PC-3 (cell line): ENCODE results near the gene FERMT3. TPM values are rescaled to one million over a fixed set of nuclear protein-coding genes. Genes with fewer than 3 reads are reported as not detected.

Source experiments
- ATAC-seq: fragments of 200-7000 bp; cut with Tn5 transposase; 2 replicates; pipeline ENCODE4 v1.9.1; 2020; ENCODE audit warnings: mild to moderate bottlenecking, moderate library complexity
- BruUV-seq: library from RNA; stranded (reverse); fragments of 400-500 nt; replicated peaks from 2 replicates; lab custom pipeline; 2021; lab: Mats Ljungman, UMichigan
- CTCF ChIA-PET: fragments of 300-600 bp; sonication (Branson Sonifier 250); formaldehyde crosslinking; loops from one replicate; lab custom pipeline; 2022; ENCODE audit warnings: antibody characterized with exemption; lab: Charles Lee
- POLR2A ChIA-PET: fragments of 300-600 bp; sonication (Branson Sonifier 250); formaldehyde crosslinking; loops from one replicate; lab custom pipeline; 2022; ENCODE audit warnings: antibody characterized with exemption; ENCODE audit not compliant: unreplicated experiment; lab: Charles Lee
- DNase-seq: peaks from one replicate; pipeline ENCODE4 v3.0.0-alpha.2; 2015
- H2AFZ ChIP-seq: fragments of 300-600 bp; sonication (generic); 2 replicates; pipeline ENCODE4 v1.6.0; 2016; ENCODE audit warnings: antibody characterized with exemption, low read length
- H3F3A ChIP-seq: fragments of 300-600 bp; sonication (generic); one replicate; pipeline ENCODE4 v1.6.0; 2017; ENCODE audit warnings: antibody characterized with exemption, low read length, control low read depth, mild to moderate bottlenecking; ENCODE audit not compliant: unreplicated experiment
- H3K27ac ChIP-seq: fragments of 300-600 bp; sonication (generic); 2 replicates; pipeline ENCODE4 v1.5.1; 2016; ENCODE audit warnings: mild to moderate bottlenecking, low read length
- H3K27me3 ChIP-seq: fragments of 300-600 bp; sonication (generic); 2 replicates; pipeline ENCODE4 v1.6.1; 2016; ENCODE audit warnings: low read length, mixed read lengths
- H3K36me3 ChIP-seq: fragments of 300-600 bp; sonication (generic); 2 replicates; pipeline ENCODE4 v1.6.1; 2016; ENCODE audit warnings: low read depth, mixed run types, low read length, mixed read lengths
- H3K4me1 ChIP-seq: fragments of 300-600 bp; sonication (generic); 2 replicates; pipeline ENCODE4 v1.5.1; 2016; ENCODE audit warnings: low read length; ENCODE audit not compliant: insufficient read depth
- H3K4me2 ChIP-seq: fragments of 300-600 bp; sonication (generic); 2 replicates; pipeline ENCODE4 v1.6.0; 2016; ENCODE audit warnings: low read length
- H3K4me3 ChIP-seq: fragments of 300-600 bp; sonication (generic); 2 replicates; pipeline ENCODE4 v1.5.1; 2016; ENCODE audit warnings: mild to moderate bottlenecking, low read length, mixed read lengths
- H3K79me2 ChIP-seq: fragments of 300-600 bp; sonication (generic); 2 replicates; pipeline ENCODE4 v1.6.1; 2017; ENCODE audit warnings: low read length, mixed read lengths
- H3K9ac ChIP-seq: fragments of 300-600 bp; sonication (generic); 2 replicates; pipeline ENCODE4 v1.6.0; 2016; ENCODE audit warnings: mild to moderate bottlenecking, low read length
- H3K9me2 ChIP-seq: fragments of 300-600 bp; sonication (generic); replicated peaks from 2 replicates; pipeline ENCODE4 v1.6.1; 2016; ENCODE audit warnings: mixed run types, low read length, mixed read lengths
- H3K9me3 ChIP-seq: fragments of 300-600 bp; sonication (generic); 2 replicates; pipeline ENCODE4 v1.6.1; 2016; ENCODE audit warnings: low read length, mixed read lengths
- H4K20me1 ChIP-seq: fragments of 300-600 bp; sonication (generic); 2 replicates; pipeline ENCODE4 v1.6.1; 2016; ENCODE audit warnings: low read length, mixed read lengths
- CTCF ChIP-seq: fragments of 300-600 bp; sonication (generic); conservative IDR thresholded peaks from 2 replicates; pipeline ENCODE4 v1.5.1; 2017; ENCODE audit warnings: antibody characterized with exemption, low read depth, mild to moderate bottlenecking, low read length
- EZH2 ChIP-seq: fragments of 300-600 bp; sonication (generic); IDR thresholded peaks from one replicate; pipeline ENCODE4 v1.6.1; 2017; ENCODE audit warnings: antibody characterized with exemption, mild to moderate bottlenecking, low read length; ENCODE audit not compliant: unreplicated experiment
- EZH2phosphoT487 ChIP-seq: fragments of 300-600 bp; sonication (generic); IDR thresholded peaks from 2 replicates; pipeline ENCODE4 v1.6.1; 2018; ENCODE audit warnings: mild to moderate bottlenecking, antibody characterized with exemption, low read length, borderline replicate concordance
- intact Hi-C: fragments of 100-400 bp; cut with micrococcal nuclease; formaldehyde crosslinking; loops from 2 replicates; pipeline ENCODE4 v1.9.0; 2023
- total RNA-seq: library from RNA; depleted of rRNA; stranded (reverse); fragments of >200 nt; gene quantifications from 2 replicates; pipeline ENCODE4 v1.2.3, GENCODE V29; 2014

FERMT3 gene
- total RNA-seq, 1 experiment from 2014 or later, result 2.4 TPM

GRCh38 chr11:64210301-64211020 is 3.9 kb downstream of the FERMT3 start:
- no peak overlapping the region for H3K27ac ChIP-seq
- ChIA-PET CTCF (interaction anchor here (0.6 kb wide), 1 partner anchor 144 kb away, joined by 4 read pairs; no protein-coding TSS in a partner anchor), POLR2A (no interaction called here)
- ATAC-seq (no peak), DNase-seq (no peak)
- no peaks in the 10 kb centered on the region for H3K27me3 ChIP-seq
- peaks cover 17% of the 10 kb centered on the region; the same call in 1 of the 2 replicates for H3K36me3 ChIP-seq
- TF ChIP-seq CTCF (no peak), EZH2phosphoT487 (no peak), EZH2 (no peak)
- no peaks in the 10 kb centered on the region for H4K20me1 ChIP-seq
- no peaks in the 10 kb centered on the region for H3K79me2 ChIP-seq
- no peak overlapping the region for H3K4me3 ChIP-seq
- H3K9ac ChIP-seq, result no peak overlapping the region
- no peak overlapping the region for H3K4me2 ChIP-seq
- no peak overlapping the region for H2AFZ ChIP-seq
- no peaks in the 10 kb centered on the region for H3K9me3 ChIP-seq
- no TSS peak for BruUV-seq
- no peaks in the 10 kb centered on the region for H3K9me2 ChIP-seq
- intact Hi-C loops, result no loop called here
- H3F3A ChIP-seq, result peaks cover 2% of the 10 kb centered on the region
- no peaks in the 10 kb centered on the region for H3K4me1 ChIP-seq

DNA sequence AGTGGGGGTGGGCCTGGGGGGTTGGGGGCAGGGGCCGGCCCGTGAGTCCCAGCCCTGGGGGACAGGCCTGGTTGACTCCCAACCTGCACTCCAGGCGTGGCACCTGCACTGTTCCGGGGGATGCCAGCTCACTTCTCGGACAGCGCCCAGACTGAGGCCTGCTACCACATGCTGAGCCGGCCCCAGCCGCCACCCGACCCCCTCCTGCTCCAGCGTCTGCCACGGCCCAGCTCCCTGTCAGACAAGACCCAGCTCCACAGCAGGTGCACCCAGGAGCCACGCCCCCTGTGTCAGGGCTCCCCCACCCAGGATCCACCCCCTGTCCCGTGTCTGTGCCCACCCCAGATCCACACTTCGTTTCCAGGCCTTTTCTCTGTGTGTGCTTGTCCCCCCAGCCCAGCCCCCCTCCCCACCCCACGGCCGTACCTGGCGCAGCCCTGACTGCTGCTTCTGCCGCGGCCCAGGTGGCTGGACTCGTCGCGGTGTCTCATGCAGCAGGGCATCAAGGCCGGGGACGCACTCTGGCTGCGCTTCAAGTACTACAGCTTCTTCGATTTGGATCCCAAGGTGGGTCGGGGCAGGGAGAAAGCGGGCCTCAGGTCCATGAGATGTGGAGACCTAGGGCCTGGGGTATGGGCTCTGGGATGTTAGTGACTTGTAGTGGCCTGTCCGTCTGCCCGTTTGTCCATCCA is 4.8 kb downstream of the FERMT3 start:
- no TSS peak for BruUV-seq
- H3K4me2 ChIP-seq, result no peak overlapping the region
- H3K9ac ChIP-seq, result no peak overlapping the region
- peaks cover 2% of the 10 kb centered on the region for H3F3A ChIP-seq
- no peaks in the 10 kb centered on the region for H3K9me3 ChIP-seq
- H2AFZ ChIP-seq, result no peak overlapping the region
- intact Hi-C loops, result no loop called here
- no peak for TF ChIP-seq EZH2
- no peak for TF ChIP-seq CTCF
- TF ChIP-seq EZH2phosphoT487, result no peak
- H4K20me1 ChIP-seq, result no peaks in the 10 kb centered on the region
- no peak overlapping the region for H3K4me3 ChIP-seq
- H3K27ac ChIP-seq, result no peak overlapping the region
- H3K4me1 ChIP-seq, result no peaks in the 10 kb centered on the region
- no peaks in the 10 kb centered on the region for H3K9me2 ChIP-seq
- H3K27me3 ChIP-seq, result no peaks in the 10 kb centered on the region
- ChIA-PET CTCF (interaction anchor here (0.6 kb wide), 1 partner anchor 144 kb away, joined by 4 read pairs; no protein-coding TSS in a partner anchor), POLR2A (no interaction called here)
- H3K79me2 ChIP-seq, result no peaks in the 10 kb centered on the region
- DNase-seq (no peak), ATAC-seq (no peak)
- H3K36me3 ChIP-seq, result peaks cover 8% of the 10 kb centered on the region; the same call in 1 of the 2 replicates
